22Rv1 (cell line): ENCODE data around the gene TCF23.

Source experiments
- ZFX ChIP-seq: fragments of 450-650 bp; IDR thresholded peaks from 2 replicates; pipeline ENCODE4 v1.6.1; 2017; ENCODE audit warnings: antibody characterized with exemption, borderline replicate concordance
- TF ChIP-seq, protein P1 (sequence below): fragments of 450-650 bp; IDR thresholded peaks from 2 replicates; pipeline ENCODE4 v1.5.1; 2017; ENCODE audit warnings: mild to moderate bottlenecking

DNA sequence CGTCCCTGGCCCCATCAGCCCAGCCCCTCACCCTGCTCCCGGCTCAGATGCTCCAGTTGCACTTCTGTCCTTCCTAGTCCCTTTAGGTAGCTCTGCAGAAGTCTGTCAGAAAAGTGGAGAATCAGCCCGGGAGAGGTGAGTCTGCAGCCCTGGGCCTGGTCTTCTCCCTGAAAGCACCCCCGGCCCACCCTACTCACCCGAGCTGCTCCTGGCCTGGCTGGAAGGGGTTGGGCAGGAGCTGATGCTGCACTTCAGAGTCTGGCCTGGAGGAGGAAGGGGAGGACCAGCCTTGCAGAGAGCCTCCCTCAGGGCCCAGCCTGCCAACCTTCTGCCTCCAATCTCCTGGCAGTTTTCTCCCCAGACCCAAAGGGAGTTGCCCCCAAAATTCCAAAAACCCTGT is 46.5 kb upstream of the TCF23 start:
- TF ChIP-seq, protein P1, sequence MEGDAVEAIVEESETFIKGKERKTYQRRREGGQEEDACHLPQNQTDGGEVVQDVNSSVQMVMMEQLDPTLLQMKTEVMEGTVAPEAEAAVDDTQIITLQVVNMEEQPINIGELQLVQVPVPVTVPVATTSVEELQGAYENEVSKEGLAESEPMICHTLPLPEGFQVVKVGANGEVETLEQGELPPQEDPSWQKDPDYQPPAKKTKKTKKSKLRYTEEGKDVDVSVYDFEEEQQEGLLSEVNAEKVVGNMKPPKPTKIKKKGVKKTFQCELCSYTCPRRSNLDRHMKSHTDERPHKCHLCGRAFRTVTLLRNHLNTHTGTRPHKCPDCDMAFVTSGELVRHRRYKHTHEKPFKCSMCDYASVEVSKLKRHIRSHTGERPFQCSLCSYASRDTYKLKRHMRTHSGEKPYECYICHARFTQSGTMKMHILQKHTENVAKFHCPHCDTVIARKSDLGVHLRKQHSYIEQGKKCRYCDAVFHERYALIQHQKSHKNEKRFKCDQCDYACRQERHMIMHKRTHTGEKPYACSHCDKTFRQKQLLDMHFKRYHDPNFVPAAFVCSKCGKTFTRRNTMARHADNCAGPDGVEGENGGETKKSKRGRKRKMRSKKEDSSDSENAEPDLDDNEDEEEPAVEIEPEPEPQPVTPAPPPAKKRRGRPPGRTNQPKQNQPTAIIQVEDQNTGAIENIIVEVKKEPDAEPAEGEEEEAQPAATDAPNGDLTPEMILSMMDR = no peak
- no peak for TF ChIP-seq ZFX
